Type B pancreatic cell (in vitro differentiated cells): ENCODE measurements around the gene SSH2. TPM values are rescaled to one million over a fixed set of nuclear protein-coding genes. Genes with fewer than 3 reads are reported as not detected.
A peak's percentile ranks its signal among the peaks of the same experiment; 100 is the strongest.

Experiments used
- DNase-seq: peaks from one replicate; pipeline ENCODE4 v3.0.0; 2021; ENCODE audit warnings: mixed read lengths; ENCODE audit not compliant: unreplicated experiment; ENCODE audit errors: extremely low spot score
- H3K27ac Mint-ChIP-seq: 2 replicates; pipeline ENCODE4 v1.8.0; 2021; ENCODE audit warnings: mild to moderate bottlenecking, mixed read lengths
- H3K27me3 Mint-ChIP-seq: 2 replicates; pipeline ENCODE4 v1.8.0; 2021; ENCODE audit warnings: mixed read lengths
- H3K36me3 Mint-ChIP-seq: 2 replicates; pipeline ENCODE4 v1.8.0; 2021; ENCODE audit warnings: mixed read lengths
- H3K4me1 Mint-ChIP-seq: one replicate; pipeline ENCODE4 v1.8.0; 2021; ENCODE audit warnings: mixed read lengths; ENCODE audit not compliant: unreplicated experiment
- H3K4me3 Mint-ChIP-seq: 2 replicates; pipeline ENCODE4 v1.8.0; 2021; ENCODE audit warnings: mild to moderate bottlenecking, mixed read lengths
- H3K9me3 Mint-ChIP-seq: 2 replicates; pipeline ENCODE4 v1.8.0; 2021; ENCODE audit warnings: mixed read lengths
- total RNA-seq: library from RNA; stranded (reverse); gene quantifications from 2 replicates; pipeline ENCODE4 v1.2.1, GENCODE V29; 2021; ENCODE audit warnings: low replicate concordance
- TF ChIP-seq, protein P1 (sequence below): fragments of 200-600 bp; sonication (generic); conservative IDR thresholded peaks from 2 replicates; pipeline ENCODE4 v1.5.0; 2021; ENCODE audit warnings: antibody characterized with exemption, mild to moderate bottlenecking

Gene SSH2
- total RNA-seq, 1 donor from 2014 or later: 23.8 TPM

DNA sequence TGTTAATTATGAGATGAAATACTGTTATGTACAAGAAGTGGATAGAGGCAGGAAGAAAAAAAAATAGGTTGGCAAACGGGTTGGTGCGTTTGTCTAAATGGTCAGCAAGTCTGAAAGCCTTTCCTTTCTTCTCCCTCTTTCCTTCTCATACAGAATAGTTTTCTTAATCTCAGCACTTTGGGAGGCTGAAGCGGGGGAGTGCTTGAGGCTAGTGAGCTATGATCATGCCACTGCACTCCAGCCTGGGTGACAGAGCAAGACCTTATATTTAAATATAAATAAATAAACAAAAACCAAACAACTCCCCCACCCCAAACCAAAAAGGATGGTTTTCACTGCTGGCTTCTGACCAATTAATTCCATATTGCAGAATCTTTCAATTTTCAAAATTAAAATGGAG, 232.7 kb downstream of the SSH2 start:
- TF ChIP-seq, protein P1, sequence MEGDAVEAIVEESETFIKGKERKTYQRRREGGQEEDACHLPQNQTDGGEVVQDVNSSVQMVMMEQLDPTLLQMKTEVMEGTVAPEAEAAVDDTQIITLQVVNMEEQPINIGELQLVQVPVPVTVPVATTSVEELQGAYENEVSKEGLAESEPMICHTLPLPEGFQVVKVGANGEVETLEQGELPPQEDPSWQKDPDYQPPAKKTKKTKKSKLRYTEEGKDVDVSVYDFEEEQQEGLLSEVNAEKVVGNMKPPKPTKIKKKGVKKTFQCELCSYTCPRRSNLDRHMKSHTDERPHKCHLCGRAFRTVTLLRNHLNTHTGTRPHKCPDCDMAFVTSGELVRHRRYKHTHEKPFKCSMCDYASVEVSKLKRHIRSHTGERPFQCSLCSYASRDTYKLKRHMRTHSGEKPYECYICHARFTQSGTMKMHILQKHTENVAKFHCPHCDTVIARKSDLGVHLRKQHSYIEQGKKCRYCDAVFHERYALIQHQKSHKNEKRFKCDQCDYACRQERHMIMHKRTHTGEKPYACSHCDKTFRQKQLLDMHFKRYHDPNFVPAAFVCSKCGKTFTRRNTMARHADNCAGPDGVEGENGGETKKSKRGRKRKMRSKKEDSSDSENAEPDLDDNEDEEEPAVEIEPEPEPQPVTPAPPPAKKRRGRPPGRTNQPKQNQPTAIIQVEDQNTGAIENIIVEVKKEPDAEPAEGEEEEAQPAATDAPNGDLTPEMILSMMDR: no peak
- Mint-ChIP-seq H3K27ac (no peak overlapping the region), H3K27me3 (no peaks in the 10 kb centered on the region), H3K9me3 (no peaks in the 10 kb centered on the region), H3K36me3 (peaks cover 18% of the 10 kb centered on the region), H3K4me3 (no peak overlapping the region), H3K4me1 (no peaks in the 10 kb centered on the region)
- DNase-seq: no peak

GRCh38 chr17:29694918-29695563, 235.0 kb downstream of the SSH2 start:
- H3K27ac Mint-ChIP-seq: no peak overlapping the region
- no peak for DNase-seq
- H3K4me3 Mint-ChIP-seq: no peak overlapping the region
- H3K4me1 Mint-ChIP-seq: no peaks in the 10 kb centered on the region
- H3K36me3 Mint-ChIP-seq: peaks cover 13% of the 10 kb centered on the region
- TF ChIP-seq, protein P1: no peak
- H3K9me3 Mint-ChIP-seq: no peaks in the 10 kb centered on the region
- H3K27me3 Mint-ChIP-seq: no peaks in the 10 kb centered on the region

DNA sequence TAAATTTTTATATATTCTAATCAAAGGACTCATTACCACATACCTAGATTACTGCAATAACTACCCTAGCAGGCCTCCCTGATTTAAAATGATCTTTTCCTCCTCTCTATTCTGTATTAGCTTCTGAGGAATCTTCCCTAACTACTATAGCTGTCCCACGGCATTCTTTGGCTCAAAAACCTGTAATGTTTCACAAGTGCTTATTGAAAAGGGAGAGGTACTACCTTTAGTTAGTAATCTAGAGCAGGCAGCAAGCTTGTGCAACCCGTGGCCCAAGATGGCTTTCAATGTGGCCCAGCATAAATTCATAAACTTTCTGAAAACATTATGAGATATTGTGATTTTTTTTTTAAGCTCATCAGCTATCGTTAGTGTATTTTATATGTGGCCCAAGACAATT, 236.3 kb downstream of the SSH2 start:
- DNase-seq: no peak
- Mint-ChIP-seq H3K4me3 (peak overlapping the region; percentile 12), H3K4me1 (no peaks in the 10 kb centered on the region), H3K9me3 (no peaks in the 10 kb centered on the region), H3K27ac (peak overlapping the region; percentile 82), H3K36me3 (peaks cover 13% of the 10 kb centered on the region), H3K27me3 (no peaks in the 10 kb centered on the region)
- TF ChIP-seq, protein P1: no peak

DNA sequence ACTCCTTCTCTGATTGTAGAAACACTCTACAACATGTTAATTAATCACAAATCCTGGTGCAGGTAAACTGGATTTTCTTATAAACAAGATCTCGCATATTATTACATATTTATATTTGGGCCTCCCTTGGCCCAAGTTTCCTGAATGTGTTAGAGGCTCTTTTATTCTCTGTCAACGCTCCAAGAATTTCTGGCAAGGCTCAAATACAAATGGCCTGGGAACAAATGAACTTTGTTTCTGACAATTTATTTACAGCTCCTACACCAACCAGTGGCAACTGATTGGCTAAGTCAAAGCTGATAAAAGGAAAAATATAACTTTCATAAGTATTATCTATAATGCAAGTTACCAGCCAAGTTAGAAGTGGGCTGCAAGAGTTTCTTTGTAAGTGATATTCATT, 242.4 kb downstream of the SSH2 start:
- TF ChIP-seq, protein P1: no peak
- peaks cover 4% of the 10 kb centered on the region for H3K4me1 Mint-ChIP-seq
- no peak overlapping the region for H3K4me3 Mint-ChIP-seq

GRCh38 chr17:29686993-29687590, 242.9 kb downstream of the SSH2 start:
- Mint-ChIP-seq H3K4me3 (no peak overlapping the region), H3K36me3 (peaks cover 8% of the 10 kb centered on the region), H3K27ac (no peak overlapping the region), H3K27me3 (no peaks in the 10 kb centered on the region), H3K9me3 (no peaks in the 10 kb centered on the region), H3K4me1 (peaks cover 8% of the 10 kb centered on the region)
- TF ChIP-seq, protein P1: no peak
- DNase-seq: no peak

More for the DNA sequence above, 242.4 kb downstream of the SSH2 start:
- H3K27me3 Mint-ChIP-seq: no peaks in the 10 kb centered on the region
- no peak overlapping the region for H3K27ac Mint-ChIP-seq
- peaks cover 8% of the 10 kb centered on the region for H3K36me3 Mint-ChIP-seq
- H3K9me3 Mint-ChIP-seq: no peaks in the 10 kb centered on the region
- DNase-seq: no peak
